NB4 (cell line): ENCODE data around the gene ESYT2.
"Not testable (repeated sequence)": the region's sequence is repeated elsewhere in the genome, so short reads cannot be mapped to it uniquely, and the experiment has no call there.

ENCODE experiments used
- DNase-seq: peaks from one replicate; pipeline ENCODE4 v3.0.0; 2010; ENCODE audit warnings: low read depth
- H3K4me3 ChIP-seq: one replicate; pipeline ENCODE4 v1.5.1; 2011; ENCODE audit warnings: mild to moderate bottlenecking, low read depth, low read length, moderate library complexity
- MYC ChIP-seq: IDR thresholded peaks from 2 replicates; pipeline ENCODE4 v1.6.1; 2011; ENCODE audit warnings: low read depth, low read length
- POLR2A ChIP-seq: IDR thresholded peaks from 2 replicates; pipeline ENCODE4 v1.6.1; 2011; ENCODE audit warnings: mild to moderate bottlenecking; ENCODE audit not compliant: insufficient read length; ENCODE audit errors: extremely low read depth
- TF ChIP-seq, protein P1 (sequence below): IDR thresholded peaks from 2 replicates; pipeline ENCODE4 v1.6.1; 2011; ENCODE audit warnings: low read depth, low read length
- TF ChIP-seq, protein P2 (sequence below): IDR thresholded peaks from one replicate; pipeline ENCODE4 v1.5.1; 2012; ENCODE audit warnings: low read depth, low read length

Gene ESYT2, protein sequence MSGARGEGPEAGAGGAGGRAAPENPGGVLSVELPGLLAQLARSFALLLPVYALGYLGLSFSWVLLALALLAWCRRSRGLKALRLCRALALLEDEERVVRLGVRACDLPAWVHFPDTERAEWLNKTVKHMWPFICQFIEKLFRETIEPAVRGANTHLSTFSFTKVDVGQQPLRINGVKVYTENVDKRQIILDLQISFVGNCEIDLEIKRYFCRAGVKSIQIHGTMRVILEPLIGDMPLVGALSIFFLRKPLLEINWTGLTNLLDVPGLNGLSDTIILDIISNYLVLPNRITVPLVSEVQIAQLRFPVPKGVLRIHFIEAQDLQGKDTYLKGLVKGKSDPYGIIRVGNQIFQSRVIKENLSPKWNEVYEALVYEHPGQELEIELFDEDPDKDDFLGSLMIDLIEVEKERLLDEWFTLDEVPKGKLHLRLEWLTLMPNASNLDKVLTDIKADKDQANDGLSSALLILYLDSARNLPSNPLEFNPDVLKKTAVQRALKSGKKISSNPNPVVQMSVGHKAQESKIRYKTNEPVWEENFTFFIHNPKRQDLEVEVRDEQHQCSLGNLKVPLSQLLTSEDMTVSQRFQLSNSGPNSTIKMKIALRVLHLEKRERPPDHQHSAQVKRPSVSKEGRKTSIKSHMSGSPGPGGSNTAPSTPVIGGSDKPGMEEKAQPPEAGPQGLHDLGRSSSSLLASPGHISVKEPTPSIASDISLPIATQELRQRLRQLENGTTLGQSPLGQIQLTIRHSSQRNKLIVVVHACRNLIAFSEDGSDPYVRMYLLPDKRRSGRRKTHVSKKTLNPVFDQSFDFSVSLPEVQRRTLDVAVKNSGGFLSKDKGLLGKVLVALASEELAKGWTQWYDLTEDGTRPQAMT

DNA sequence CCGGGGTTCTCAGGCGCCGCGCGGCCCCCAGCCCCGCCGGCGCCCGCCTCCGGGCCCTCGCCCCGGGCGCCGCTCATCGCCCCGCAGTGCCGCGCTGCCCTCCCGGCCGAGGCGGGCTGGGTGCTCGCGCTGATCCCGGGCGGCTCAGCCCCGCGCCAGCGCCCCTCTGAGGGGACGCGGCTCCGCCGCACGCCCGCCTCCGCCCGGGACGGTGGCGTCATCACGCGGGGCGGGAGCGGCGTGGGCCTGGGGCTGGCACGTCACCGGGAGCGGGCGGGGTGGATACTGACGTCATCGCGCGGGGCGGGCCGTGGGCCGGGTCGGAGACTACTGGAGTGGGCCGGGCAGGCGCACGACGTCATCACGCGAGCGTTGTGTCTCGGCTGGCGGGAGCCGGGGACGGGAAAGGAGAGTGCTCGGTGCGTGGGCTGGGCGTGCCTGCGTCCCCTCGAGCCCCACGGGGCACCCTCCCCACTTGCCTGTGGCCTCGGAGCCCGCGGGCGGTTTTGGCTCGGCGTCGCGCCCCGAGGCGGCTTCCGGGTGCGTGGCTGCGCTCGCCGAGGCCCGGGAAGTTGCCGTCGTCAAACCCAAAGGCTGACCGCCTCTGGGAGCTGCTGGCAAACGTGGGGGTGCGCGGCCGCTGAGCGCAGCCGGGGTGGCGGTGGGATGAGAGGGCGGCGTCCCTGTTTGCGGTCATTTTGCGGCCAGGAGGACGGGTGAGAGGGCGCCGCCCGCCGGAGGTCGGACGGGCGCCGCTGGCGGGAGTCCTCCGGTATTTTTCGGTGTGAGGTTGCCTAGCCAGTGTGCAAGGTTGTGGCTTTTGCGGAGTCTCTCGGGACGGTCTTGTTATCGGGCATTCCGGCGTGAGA is at the start of gene ESYT2:
Gene ESYT2 (minus strand): TSS at position 168 of the 869 bp plus-strand sequence. CDS start 91 bp downstream, at position 77.
- peak; percentile 99 for DNase-seq
- TF ChIP-seq, protein P1, sequence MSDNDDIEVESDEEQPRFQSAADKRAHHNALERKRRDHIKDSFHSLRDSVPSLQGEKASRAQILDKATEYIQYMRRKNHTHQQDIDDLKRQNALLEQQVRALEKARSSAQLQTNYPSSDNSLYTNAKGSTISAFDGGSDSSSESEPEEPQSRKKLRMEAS: peak; percentile 66
- TF ChIP-seq MYC: peak; percentile 57
- TF ChIP-seq, protein P2, sequence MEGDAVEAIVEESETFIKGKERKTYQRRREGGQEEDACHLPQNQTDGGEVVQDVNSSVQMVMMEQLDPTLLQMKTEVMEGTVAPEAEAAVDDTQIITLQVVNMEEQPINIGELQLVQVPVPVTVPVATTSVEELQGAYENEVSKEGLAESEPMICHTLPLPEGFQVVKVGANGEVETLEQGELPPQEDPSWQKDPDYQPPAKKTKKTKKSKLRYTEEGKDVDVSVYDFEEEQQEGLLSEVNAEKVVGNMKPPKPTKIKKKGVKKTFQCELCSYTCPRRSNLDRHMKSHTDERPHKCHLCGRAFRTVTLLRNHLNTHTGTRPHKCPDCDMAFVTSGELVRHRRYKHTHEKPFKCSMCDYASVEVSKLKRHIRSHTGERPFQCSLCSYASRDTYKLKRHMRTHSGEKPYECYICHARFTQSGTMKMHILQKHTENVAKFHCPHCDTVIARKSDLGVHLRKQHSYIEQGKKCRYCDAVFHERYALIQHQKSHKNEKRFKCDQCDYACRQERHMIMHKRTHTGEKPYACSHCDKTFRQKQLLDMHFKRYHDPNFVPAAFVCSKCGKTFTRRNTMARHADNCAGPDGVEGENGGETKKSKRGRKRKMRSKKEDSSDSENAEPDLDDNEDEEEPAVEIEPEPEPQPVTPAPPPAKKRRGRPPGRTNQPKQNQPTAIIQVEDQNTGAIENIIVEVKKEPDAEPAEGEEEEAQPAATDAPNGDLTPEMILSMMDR: peak; percentile 39
- TF ChIP-seq POLR2A: peak; percentile 99
- peak within 1 kb of the TSS; percentile 96 for H3K4me3 ChIP-seq

DNA sequence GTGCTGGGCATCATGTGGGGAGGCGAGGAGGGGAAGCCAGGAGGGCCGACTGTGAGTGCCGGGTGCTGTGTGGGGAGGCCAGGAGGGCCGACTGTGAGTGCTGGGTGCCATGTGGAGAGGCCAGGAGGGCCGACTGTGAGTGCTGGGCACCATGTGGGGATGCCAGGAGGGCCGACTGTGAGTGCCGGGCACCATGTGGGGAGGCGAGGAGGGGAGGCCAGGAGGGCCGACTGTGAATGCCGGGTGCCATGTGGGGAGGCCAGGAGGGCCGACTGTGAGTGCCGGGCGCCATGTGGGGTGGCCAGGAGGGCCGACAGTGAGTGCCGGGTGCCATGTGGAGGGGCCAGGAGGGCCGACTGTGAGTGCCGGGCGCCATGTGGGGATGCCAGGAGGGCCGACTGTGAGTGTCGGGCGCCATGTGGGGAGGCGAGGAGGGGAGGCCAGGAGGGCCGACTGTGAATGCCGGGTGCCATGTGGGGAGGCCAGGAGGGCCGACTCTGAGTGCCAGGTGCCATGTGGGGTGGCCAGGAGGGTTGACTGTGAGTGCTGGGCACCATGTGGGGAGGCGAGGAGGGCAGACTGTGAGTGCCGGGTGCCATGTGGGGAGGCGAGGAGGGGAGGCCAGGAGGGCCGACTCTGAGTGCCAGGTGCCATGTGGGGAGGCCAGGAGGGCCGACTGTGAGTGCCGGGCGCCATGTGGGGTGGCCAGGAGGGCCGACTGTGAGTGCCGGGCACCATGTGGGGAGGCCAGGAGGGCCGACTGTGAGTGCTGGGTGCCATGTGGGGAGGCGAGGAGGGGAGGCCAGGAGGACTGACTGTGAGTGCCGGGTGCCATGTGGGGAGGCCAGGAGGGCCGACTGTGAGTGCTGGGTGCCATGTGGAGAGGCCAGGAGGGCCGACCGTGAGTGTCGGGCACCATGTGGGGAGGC is 49.1 kb upstream of the ESYT2 start:
- not testable (repeated sequence) for H3K4me3 ChIP-seq

DNA sequence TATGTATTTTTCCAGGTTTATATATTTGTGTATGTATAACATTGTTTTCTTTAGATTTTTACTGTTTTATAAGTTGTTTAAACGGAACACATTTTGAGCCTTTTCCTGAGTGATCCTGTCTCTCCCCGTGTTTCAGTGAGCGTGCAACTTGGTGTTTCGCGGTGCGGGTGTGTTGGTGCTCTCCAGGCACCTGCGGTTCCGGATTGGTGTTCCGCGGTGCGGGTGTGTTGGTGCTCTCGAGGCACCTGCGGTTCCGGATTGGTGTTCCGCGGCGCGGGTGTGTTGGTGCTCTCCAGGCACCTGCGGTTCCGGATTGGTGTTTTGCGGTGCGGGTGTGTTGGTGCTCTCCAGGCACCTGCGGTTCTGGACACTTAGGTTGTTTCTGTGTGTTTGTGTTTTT is 47.7 kb upstream of the ESYT2 start:
- no peak for DNase-seq
- TF ChIP-seq MYC (no peak), POLR2A (no peak)
- TF ChIP-seq, protein P2: no peak
- TF ChIP-seq, protein P1: no peak
- no peak overlapping the region for H3K4me3 ChIP-seq

More for the DNA sequence above, 49.1 kb upstream of the ESYT2 start:
- DNase-seq: not testable (repeated sequence)

DNA sequence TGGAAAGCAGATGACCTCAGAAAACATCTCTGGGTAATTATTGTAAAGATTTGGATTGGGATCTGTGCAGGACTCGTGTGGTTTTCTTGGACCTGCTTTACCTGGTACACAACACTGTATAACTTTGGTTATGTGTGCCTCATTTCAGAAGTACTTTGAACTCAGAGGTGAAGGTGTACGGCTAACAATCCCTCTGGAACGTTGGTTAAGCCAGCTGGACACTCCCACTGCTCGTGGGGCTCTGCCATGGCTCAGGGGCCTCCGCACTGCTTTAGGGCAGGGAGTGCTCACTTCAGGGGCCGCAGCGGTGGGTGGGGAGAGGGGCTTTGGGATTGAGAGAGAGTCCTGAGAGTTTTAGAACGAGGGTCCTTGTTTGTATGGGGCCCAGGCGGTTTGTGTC is 40.6 kb upstream of the ESYT2 start:
- DNase-seq: no peak
- TF ChIP-seq POLR2A: no peak
- TF ChIP-seq, protein P1: no peak
- TF ChIP-seq, protein P2: no peak
- no peak for TF ChIP-seq MYC
- no peak overlapping the region for H3K4me3 ChIP-seq

DNA sequence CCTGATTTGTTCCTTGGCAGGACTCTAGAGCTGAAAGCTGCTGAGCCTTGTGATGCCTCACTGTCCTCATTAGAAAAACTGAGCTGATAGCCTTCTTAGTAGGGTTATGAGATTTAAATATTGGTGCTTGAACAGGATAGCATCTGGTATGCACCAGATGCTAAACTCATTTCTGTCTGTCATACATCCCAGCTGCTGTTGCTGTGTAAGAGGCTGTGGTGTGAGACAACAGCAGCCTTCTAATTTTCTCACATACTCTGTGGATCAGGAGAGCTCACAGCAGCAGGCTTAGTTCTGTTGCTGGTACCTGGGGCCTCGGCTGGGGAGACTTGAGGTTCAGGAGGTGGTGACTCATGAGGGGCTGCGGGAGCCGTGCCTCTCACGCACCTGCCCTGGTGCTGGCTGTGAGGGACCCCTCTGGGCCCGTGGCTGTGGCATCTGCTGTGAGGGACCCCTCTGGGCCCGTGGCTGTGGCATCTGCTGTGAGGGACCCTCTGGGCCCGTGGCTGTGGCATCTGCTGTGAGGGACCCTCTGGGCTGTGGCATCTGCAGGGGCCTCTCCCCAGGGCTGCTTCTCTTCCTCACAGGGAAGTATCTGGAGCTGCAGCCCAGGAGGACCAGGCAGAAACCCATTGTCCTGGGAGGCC is 39.6 kb upstream of the ESYT2 start:
- TF ChIP-seq, protein P2: no peak
- TF ChIP-seq POLR2A: no peak
- no peak for TF ChIP-seq MYC
- TF ChIP-seq, protein P1: no peak
- DNase-seq: no peak
- no peak overlapping the region for H3K4me3 ChIP-seq
